ENCODE results near the gene GZF1.

- TF ChIP-seq CTCF (IDR thresholded peaks at IDR 0.05; ENCODE audit: low read depth, low read length) (no peak), EZH2phosphoT487 (IDR thresholded peaks at IDR 0.05; ENCODE audit: low read depth) (no peak)
Observed at GRCh38 chr20:23337312-23337711, 24.7 kb upstream of the GZF1 start.
